Measurements from ENCODE around the gene DYSF. TPM values are rescaled to one million over a fixed set of nuclear protein-coding genes. Genes with fewer than 3 reads are reported as not detected.

The DYSF gene
- total RNA-seq, 1 experiment from 2014 or later, result 5.5 TPM

- H3K4ac ChIP-seq (ENCODE audit: low read depth, low read length), result no peak overlapping the region
- H2AK5ac ChIP-seq (ENCODE audit: insufficient read length, low read length), result no peak overlapping the region
- H3K23ac ChIP-seq (ENCODE audit: insufficient read length, low read depth, low read length), result no peak overlapping the region
- no peaks in the 10 kb centered on the region for H3K23me2 ChIP-seq (ENCODE audit: insufficient read length, low read depth, low read length, poor library complexity, severe bottlenecking)
- H4K5ac ChIP-seq (ENCODE audit: insufficient read length, low read depth, low read length), result no peak overlapping the region
- H3T11ph ChIP-seq (ENCODE audit: low read length), result no peak overlapping the region
- no peaks in the 10 kb centered on the region for H3K27me3 ChIP-seq (ENCODE audit: insufficient read depth, low read length)
- H2BK5ac ChIP-seq (ENCODE audit: insufficient read length, low read length), result no peak overlapping the region
- Mint-ChIP-seq H3K36me3 (ENCODE audit: insufficient read depth in 1 of 3, low read depth in 3 of 3) (peaks cover 0 to 2% (median 0%) of the 10 kb centered on the region in 3 experiments; a peak in 1 of 7 replicates), H3K9me3 (no peaks in the 10 kb centered on the region; a peak in 1 of 5 replicates), H3K4me1 (peaks cover 27 to 29% of the 10 kb centered on the region in 2 experiments), H3K4me3 (no peak overlapping the region), H3K27me3 (ENCODE audit: low read depth) (peaks cover 10% of the 10 kb centered on the region), H3K27ac (peak overlapping the region in 1 of 3 experiments; percentile 92; a peak in 2 of 7 replicates)
- H2BK12ac ChIP-seq (ENCODE audit: insufficient read length, low read depth, low read length), result no peak overlapping the region
- H3K9me3 ChIP-seq (ENCODE audit: control insufficient read depth, low read depth, low read length), result no peaks in the 10 kb centered on the region
- H3K4me1 ChIP-seq (ENCODE audit: insufficient read depth, low read length), result peaks cover 8% of the 10 kb centered on the region; the same call in 1 of the 2 replicates
- no CpG with 5 or more reads among the region's 3 CpGs for WGBS (ENCODE audit: extremely low coverage, insufficient read length, low lambda C conversion rate)
- no peak overlapping the region for H3K14ac ChIP-seq (ENCODE audit: insufficient read depth, low read length)
- no peak overlapping the region for H2BK15ac ChIP-seq (ENCODE audit: low read depth, low read length)
- H3K27ac ChIP-seq (ENCODE audit: insufficient read length, low read depth, low read length), result no peak overlapping the region
- DNase-seq, result no peak
- H3K56ac ChIP-seq (ENCODE audit: insufficient read length, low read depth, low read length), result no peak overlapping the region
- TF ChIP-seq, protein P1, sequence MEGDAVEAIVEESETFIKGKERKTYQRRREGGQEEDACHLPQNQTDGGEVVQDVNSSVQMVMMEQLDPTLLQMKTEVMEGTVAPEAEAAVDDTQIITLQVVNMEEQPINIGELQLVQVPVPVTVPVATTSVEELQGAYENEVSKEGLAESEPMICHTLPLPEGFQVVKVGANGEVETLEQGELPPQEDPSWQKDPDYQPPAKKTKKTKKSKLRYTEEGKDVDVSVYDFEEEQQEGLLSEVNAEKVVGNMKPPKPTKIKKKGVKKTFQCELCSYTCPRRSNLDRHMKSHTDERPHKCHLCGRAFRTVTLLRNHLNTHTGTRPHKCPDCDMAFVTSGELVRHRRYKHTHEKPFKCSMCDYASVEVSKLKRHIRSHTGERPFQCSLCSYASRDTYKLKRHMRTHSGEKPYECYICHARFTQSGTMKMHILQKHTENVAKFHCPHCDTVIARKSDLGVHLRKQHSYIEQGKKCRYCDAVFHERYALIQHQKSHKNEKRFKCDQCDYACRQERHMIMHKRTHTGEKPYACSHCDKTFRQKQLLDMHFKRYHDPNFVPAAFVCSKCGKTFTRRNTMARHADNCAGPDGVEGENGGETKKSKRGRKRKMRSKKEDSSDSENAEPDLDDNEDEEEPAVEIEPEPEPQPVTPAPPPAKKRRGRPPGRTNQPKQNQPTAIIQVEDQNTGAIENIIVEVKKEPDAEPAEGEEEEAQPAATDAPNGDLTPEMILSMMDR (conservative IDR thresholded peaks at IDR 0.05), result no peak
- H2BK20ac ChIP-seq (ENCODE audit: low read depth, low read length, poor library complexity, severe bottlenecking), result no peak overlapping the region
- H2AFZ ChIP-seq (ENCODE audit: low read length), result no peak overlapping the region
- H2BK120ac ChIP-seq (ENCODE audit: low read depth, low read length, poor library complexity, severe bottlenecking), result no peak overlapping the region
- no peak overlapping the region for H4K91ac ChIP-seq (ENCODE audit: insufficient read length, low read depth, low read length)
- no peaks in the 10 kb centered on the region for H3K79me1 ChIP-seq (ENCODE audit: insufficient read depth, low read depth, low read length, poor library complexity, severe bottlenecking)
- H3K18ac ChIP-seq (ENCODE audit: insufficient read length, low read depth, low read length), result no peak overlapping the region
- H4K8ac ChIP-seq (replicated peaks; ENCODE audit: insufficient read length, low read depth, low read length), result no peak overlapping the region
- H3K4me2 ChIP-seq (ENCODE audit: insufficient read depth, insufficient read length, low read length), result no peak overlapping the region
- no peak overlapping the region for H3K9ac ChIP-seq (ENCODE audit: extremely low read depth, insufficient read length, low read length)
- no peaks in the 10 kb centered on the region for H4K20me1 ChIP-seq (ENCODE audit: control insufficient read depth, insufficient read depth, insufficient read length)
- no peaks in the 10 kb centered on the region for H3K79me2 ChIP-seq (ENCODE audit: insufficient read depth, low read length)
These were observed 152.9 kb downstream of the DYSF start for GRCh38 chr2:71606244-71606643.

Data from H9 (cell line).